ENCODE results near the gene CKM.

The CKM gene

DNA sequence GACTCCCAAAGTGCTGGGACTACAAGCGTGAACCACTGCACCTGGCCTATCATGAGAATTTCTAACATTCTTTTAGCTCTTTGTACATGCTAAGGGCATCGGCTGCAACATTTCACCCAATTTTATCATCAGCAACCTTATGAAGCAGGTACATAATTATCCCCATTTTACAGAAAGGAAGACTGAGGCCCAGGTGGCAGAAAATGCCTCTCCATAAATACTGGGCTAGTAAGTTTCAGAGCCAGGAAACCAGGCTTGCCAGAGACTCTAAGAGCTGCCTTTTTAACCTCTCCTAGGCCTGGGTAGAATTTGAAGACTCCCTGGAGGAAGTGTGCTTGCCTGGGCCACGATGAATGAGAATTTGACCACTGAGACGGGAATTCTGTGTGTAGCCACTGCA, 45.5 kb upstream of the CKM start:
- no peaks in the 10 kb centered on the region for H3K27me3 ChIP-seq (ENCODE audit: insufficient read depth, low read length, poor library complexity)
- peaks cover 29% of the 10 kb centered on the region for H3K4me1 ChIP-seq (ENCODE audit: insufficient read depth, low read length)
- peaks cover 32% of the 10 kb centered on the region for H3K36me3 ChIP-seq (ENCODE audit: insufficient read depth, low read length)
- no peak overlapping the region for H3K4me3 ChIP-seq (ENCODE audit: low read depth in 1 of 2, low read length in 2 of 2)
- DNase-seq (no peak), ATAC-seq (ENCODE audit: insufficient read depth, low read depth) (no peak)
- H2AFZ ChIP-seq (ENCODE audit: low read depth, low read length) = no peak overlapping the region
- peaks cover 9% of the 10 kb centered on the region; the same call in 1 of the 2 replicates for H4K20me1 ChIP-seq (ENCODE audit: insufficient read depth, low read length)
- TF ChIP-seq CTCF (IDR thresholded peaks at IDR 0.05; ENCODE audit: borderline replicate concordance, extremely low read depth, low read length, poor library complexity, severe bottlenecking) = no peak
- TF ChIP-seq EZH2 (IDR thresholded peaks at IDR 0.05; ENCODE audit: borderline replicate concordance, low read depth, low read length, severe bottlenecking) = no peak
- H3K79me2 ChIP-seq (ENCODE audit: insufficient read depth, low read length) = peaks cover 17% of the 10 kb centered on the region
- H3K9ac ChIP-seq (ENCODE audit: low read depth, low read length) = no peak overlapping the region
- no peaks in the 10 kb centered on the region for H3K9me3 ChIP-seq (ENCODE audit: insufficient read depth, low read length, severe bottlenecking)
- H3K4me2 ChIP-seq (ENCODE audit: insufficient read depth, low read length) = peak overlapping the region; percentile 98; the same call in 1 of the 2 replicates
- no peak overlapping the region for H3K27ac ChIP-seq (ENCODE audit: low read length)

DNA sequence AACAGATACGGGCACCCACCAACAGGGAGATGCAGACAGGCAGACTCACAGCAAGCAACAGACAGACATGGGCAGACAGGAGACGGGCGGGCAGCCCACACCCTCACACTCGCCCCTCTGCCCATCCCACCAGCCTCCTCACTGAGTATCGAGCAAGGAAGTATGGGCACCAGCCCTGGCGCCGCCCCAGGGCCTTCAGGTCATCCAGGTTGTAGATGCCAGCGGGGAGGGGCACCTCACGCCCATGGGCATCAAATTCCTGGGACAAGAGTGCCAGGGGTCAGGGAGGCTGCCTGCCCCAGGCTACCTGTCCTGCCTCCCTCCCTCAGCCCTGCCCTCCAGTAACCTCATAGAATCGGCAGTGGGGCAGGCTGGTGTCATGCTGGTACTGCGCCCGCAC, 42.0 kb upstream of the CKM start:
- H3K27me3 ChIP-seq (ENCODE audit: insufficient read depth, low read length, poor library complexity) = no peaks in the 10 kb centered on the region
- no peak overlapping the region for H3K4me2 ChIP-seq (ENCODE audit: insufficient read depth, low read length)
- H3K9me3 ChIP-seq (ENCODE audit: insufficient read depth, low read length, severe bottlenecking) = no peaks in the 10 kb centered on the region
- peaks cover 12% of the 10 kb centered on the region for H3K79me2 ChIP-seq (ENCODE audit: insufficient read depth, low read length)
- no peak overlapping the region for H3K9ac ChIP-seq (ENCODE audit: low read depth, low read length)
- TF ChIP-seq CTCF (IDR thresholded peaks at IDR 0.05; ENCODE audit: borderline replicate concordance, extremely low read depth, low read length, poor library complexity, severe bottlenecking) = no peak
- TF ChIP-seq EZH2 (IDR thresholded peaks at IDR 0.05; ENCODE audit: borderline replicate concordance, low read depth, low read length, severe bottlenecking) = no peak
- H3K36me3 ChIP-seq (ENCODE audit: insufficient read depth, low read length) = peaks cover 53% of the 10 kb centered on the region
- no peak overlapping the region for H3K4me3 ChIP-seq (ENCODE audit: low read depth in 1 of 2, low read length in 2 of 2)
- no peak overlapping the region for H2AFZ ChIP-seq (ENCODE audit: low read depth, low read length)
- ATAC-seq (ENCODE audit: insufficient read depth, low read depth) (no peak), DNase-seq (no peak)
- H3K4me1 ChIP-seq (ENCODE audit: insufficient read depth, low read length) = peaks cover 16% of the 10 kb centered on the region
- H4K20me1 ChIP-seq (ENCODE audit: insufficient read depth, low read length) = peaks cover 9% of the 10 kb centered on the region; the same call in 1 of the 2 replicates
- H3K27ac ChIP-seq (ENCODE audit: low read length) = no peak overlapping the region

DNA sequence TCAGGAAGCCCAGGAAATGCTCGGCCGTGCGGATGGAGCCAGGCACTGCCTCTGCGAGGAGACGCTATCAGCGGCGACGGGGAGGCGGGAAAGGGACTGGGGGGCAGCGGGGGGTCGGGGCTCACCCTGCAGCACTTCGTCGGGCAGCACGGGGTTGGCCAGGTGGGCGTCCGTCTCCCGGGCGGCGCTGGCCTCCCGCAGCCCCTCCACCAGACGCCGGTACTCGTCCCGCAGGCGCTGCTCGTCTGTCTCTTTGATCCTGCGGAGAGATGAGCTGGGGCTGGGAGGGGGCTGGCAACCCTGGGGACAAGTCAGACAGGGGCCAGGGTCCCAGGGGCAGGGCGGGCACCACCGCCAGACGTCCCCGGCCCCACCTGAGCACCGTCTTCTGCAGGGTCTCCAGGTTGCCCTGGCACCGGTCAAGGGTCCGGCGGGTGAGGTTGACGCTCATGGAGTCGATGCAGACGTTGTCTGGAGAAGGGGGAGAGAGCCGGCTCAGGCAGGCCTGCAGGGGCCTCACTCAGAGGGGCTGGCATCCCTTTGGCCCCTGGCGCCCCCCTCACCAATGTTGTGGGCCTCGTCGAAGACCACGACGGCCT, 41.3 kb upstream of the CKM start:
- DNase-seq (no peak), ATAC-seq (ENCODE audit: insufficient read depth, low read depth) (no peak)
- H3K36me3 ChIP-seq (ENCODE audit: insufficient read depth, low read length) = peaks cover 60% of the 10 kb centered on the region
- peaks cover 9% of the 10 kb centered on the region; the same call in 1 of the 2 replicates for H4K20me1 ChIP-seq (ENCODE audit: insufficient read depth, low read length)
- no peak overlapping the region for H3K4me3 ChIP-seq (ENCODE audit: low read depth in 1 of 2, low read length in 2 of 2)
- TF ChIP-seq CTCF (IDR thresholded peaks at IDR 0.05; ENCODE audit: borderline replicate concordance, extremely low read depth, low read length, poor library complexity, severe bottlenecking) = no peak
- no peak for TF ChIP-seq EZH2 (IDR thresholded peaks at IDR 0.05; ENCODE audit: borderline replicate concordance, low read depth, low read length, severe bottlenecking)
- H3K4me1 ChIP-seq (ENCODE audit: insufficient read depth, low read length) = peaks cover 9% of the 10 kb centered on the region
- no peak overlapping the region for H3K9ac ChIP-seq (ENCODE audit: low read depth, low read length)
- no peak overlapping the region for H2AFZ ChIP-seq (ENCODE audit: low read depth, low read length)
- H3K79me2 ChIP-seq (ENCODE audit: insufficient read depth, low read length) = peaks cover 8% of the 10 kb centered on the region; the same call in 1 of the 2 replicates
- no peaks in the 10 kb centered on the region for H3K27me3 ChIP-seq (ENCODE audit: insufficient read depth, low read length, poor library complexity)
- no peak overlapping the region for H3K4me2 ChIP-seq (ENCODE audit: insufficient read depth, low read length)
- no peaks in the 10 kb centered on the region for H3K9me3 ChIP-seq (ENCODE audit: insufficient read depth, low read length, severe bottlenecking)
- H3K27ac ChIP-seq (ENCODE audit: low read length) = no peak overlapping the region
